RWPE1 (cell line): ENCODE data around the gene SIRT5.

Experiments
- CTCF ChIA-PET: fragments of 350-600 bp; sonication (Branson Sonifier 250); formaldehyde crosslinking; extraction: SDS; loops from one replicate; lab custom pipeline; 2021; lab: Yijun Ruan, JAX
- POLR2A ChIA-PET: fragments of 400-600 bp; formaldehyde crosslinking; extraction: SDS; loops from one replicate; lab custom pipeline; 2020; ENCODE audit warnings: antibody characterized with exemption; ENCODE audit not compliant: low non-redundant PET; lab: Yijun Ruan, JAX
- DNase-seq: peaks from one replicate; pipeline ENCODE4 v3.0.0; 2012; ENCODE audit warnings: low spot score
- H3K27ac ChIP-seq: fragments of 450-650 bp; 2 replicates; pipeline ENCODE4 v1.5.1; 2017
- CTCF ChIP-seq: fragments of 450-650 bp; conservative IDR thresholded peaks from 2 replicates; pipeline ENCODE4 v1.5.1; 2017; ENCODE audit warnings: low read depth, mild to moderate bottlenecking

Gene SIRT5

GRCh38 chr6:13558718-13559117, 15.7 kb upstream of the SIRT5 start:
- ChIA-PET POLR2A (no interaction called here), CTCF (interaction anchor here (0.6 to 1.0 kb wide), 2 partner anchors 16 kb away, joined by 3 read pairs; partner anchors contain the start of gene SIRT5)
- no peak for TF ChIP-seq CTCF
- no peak for DNase-seq
- no peak overlapping the region for H3K27ac ChIP-seq

GRCh38 chr6:13559251-13559650, 15.2 kb upstream of the SIRT5 start:
- ChIA-PET CTCF (interaction anchor here (0.6 kb wide), 1 partner anchor 15 kb away, joined by 3 read pairs; the partner anchor contains the start of gene SIRT5), POLR2A (no interaction called here)
- H3K27ac ChIP-seq: no peak overlapping the region
- no peak for TF ChIP-seq CTCF
- DNase-seq: no peak

- no peak for DNase-seq
- no peak for TF ChIP-seq CTCF
- POLR2A ChIA-PET: no interaction called here
- H3K27ac ChIP-seq: no peak overlapping the region
- CTCF ChIA-PET: no interaction called here
These were observed 14.3 kb upstream of the SIRT5 start for GRCh38 chr6:13559968-13560650.

GRCh38 chr6:13560651-13561044, 13.8 kb upstream of the SIRT5 start:
- CTCF ChIA-PET: no interaction called here
- POLR2A ChIA-PET: no interaction called here
- H3K27ac ChIP-seq: no peak overlapping the region
- TF ChIP-seq CTCF: no peak
- no peak for DNase-seq

- POLR2A ChIA-PET: interaction anchor here (1.0 kb wide), 1 partner anchor 11 kb away, joined by 3 read pairs; no protein-coding TSS in a partner anchor
- no peak for DNase-seq
These were observed 12.7 kb upstream of the SIRT5 start for GRCh38 chr6:13561624-13562267.

More at GRCh38 chr6:13561624-13562267, 12.7 kb upstream of the SIRT5 start:
- no peak overlapping the region for H3K27ac ChIP-seq
- no peak for TF ChIP-seq CTCF
- CTCF ChIA-PET: interaction anchor here (0.6 kb wide), 1 partner anchor 116 kb away, joined by 3 read pairs; no protein-coding TSS in a partner anchor
